ENCODE data around the gene DIRAS1.

DNA sequence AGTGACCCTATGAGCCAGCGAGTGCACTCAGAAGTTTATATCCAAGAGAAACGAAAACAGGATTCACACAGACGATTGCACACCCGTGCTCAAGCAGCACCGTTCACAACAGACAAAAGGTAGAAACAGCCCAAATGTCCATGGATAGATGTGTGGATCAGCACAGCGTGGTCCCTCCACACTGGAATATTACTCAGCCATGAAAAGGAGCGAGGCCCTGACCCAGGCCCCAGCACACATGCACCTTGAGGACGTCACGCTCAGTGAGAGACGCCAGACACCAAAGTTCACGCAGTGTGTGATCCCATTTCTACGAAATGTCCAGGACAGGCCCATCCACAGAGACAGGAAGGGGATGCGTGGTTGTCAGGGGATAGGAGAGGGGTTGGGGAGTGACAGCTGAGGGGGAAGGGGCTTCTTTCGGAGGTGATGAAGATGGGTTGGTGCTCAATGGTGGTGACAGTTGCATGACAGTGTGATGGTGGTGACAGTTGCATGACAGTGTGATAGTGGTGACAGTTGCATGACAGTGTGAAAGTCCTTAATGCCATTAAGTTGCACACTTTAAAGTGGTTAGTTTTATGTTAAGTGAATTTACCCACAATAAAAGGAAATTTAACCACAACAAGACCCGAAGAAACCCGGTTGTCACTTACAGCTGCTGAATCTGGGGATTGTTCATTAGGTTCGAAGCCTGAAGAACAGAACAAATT, 37.6 kb upstream of the DIRAS1 start:
- TF ChIP-seq, protein P1, sequence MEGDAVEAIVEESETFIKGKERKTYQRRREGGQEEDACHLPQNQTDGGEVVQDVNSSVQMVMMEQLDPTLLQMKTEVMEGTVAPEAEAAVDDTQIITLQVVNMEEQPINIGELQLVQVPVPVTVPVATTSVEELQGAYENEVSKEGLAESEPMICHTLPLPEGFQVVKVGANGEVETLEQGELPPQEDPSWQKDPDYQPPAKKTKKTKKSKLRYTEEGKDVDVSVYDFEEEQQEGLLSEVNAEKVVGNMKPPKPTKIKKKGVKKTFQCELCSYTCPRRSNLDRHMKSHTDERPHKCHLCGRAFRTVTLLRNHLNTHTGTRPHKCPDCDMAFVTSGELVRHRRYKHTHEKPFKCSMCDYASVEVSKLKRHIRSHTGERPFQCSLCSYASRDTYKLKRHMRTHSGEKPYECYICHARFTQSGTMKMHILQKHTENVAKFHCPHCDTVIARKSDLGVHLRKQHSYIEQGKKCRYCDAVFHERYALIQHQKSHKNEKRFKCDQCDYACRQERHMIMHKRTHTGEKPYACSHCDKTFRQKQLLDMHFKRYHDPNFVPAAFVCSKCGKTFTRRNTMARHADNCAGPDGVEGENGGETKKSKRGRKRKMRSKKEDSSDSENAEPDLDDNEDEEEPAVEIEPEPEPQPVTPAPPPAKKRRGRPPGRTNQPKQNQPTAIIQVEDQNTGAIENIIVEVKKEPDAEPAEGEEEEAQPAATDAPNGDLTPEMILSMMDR (IDR thresholded peaks at IDR 0.05), result no peak
- TF ChIP-seq POLR2A (IDR thresholded peaks at IDR 0.05), result no peak
